GM12878 (cell line): ENCODE measurements around the gene NARF. TPM values are rescaled to one million over a fixed set of nuclear protein-coding genes. Genes with fewer than 3 reads are reported as not detected.

Experiments
- ATAC-seq: fragments of 200-7000 bp; cut with Tn5 transposase; 3 replicates; pipeline ENCODE4 v1.9.1; 2020; ENCODE audit warnings: mild to moderate bottlenecking, moderate library complexity
- BruUV-seq: library from RNA; stranded (reverse); fragments of 400-500 nt; replicated peaks from 2 replicates; lab custom pipeline; 2021; lab: Mats Ljungman, UMichigan
- CTCF ChIA-PET: fragments of 300-600 bp; sonication (Branson Sonifier 250); formaldehyde crosslinking; extraction: SDS; loops from one replicate; lab custom pipeline; 2021; ENCODE audit warnings: inconsistent platforms; lab: Yijun Ruan, JAX
- POLR2A ChIA-PET: fragments of 350-600 bp; formaldehyde crosslinking; extraction: SDS; loops from one replicate; lab custom pipeline; 2021; ENCODE audit warnings: inconsistent platforms; lab: Charles Lee
- RAD21 ChIA-PET: fragments of 300-600 bp; sonication (Branson Sonifier 250); formaldehyde crosslinking; loops from one replicate; lab custom pipeline; 2023; ENCODE audit warnings: antibody characterized with exemption; ENCODE audit not compliant: unreplicated experiment; lab: Charles Lee
- SMC1A ChIA-PET: fragments of 300-600 bp; sonication (Branson Sonifier 250); formaldehyde crosslinking; loops from one replicate; lab custom pipeline; 2023; ENCODE audit not compliant: unreplicated experiment, uncharacterized antibody; lab: Charles Lee
- DNase-seq: peaks from one replicate; pipeline ENCODE4 v3.0.0-alpha.2; 2011; ENCODE audit warnings: low read depth, low spot score
- FAIRE-seq: peaks from 3 replicates; lab custom pipeline; 2011; peaks lifted over from hg19 to GRCh38; lab: Jason Lieb, UNC
- H2AFZ ChIP-seq: 2 replicates; pipeline ENCODE4 v1.6.0; 2011; ENCODE audit warnings: low read depth, low read length, control low read depth; ENCODE audit not compliant: control insufficient read depth
- H3K27ac ChIP-seq: 2 replicates; pipeline ENCODE4 v1.5.1; 2011; ENCODE audit warnings: control low read depth; ENCODE audit not compliant: control insufficient read depth, insufficient read depth
- H3K27me3 ChIP-seq, 2 experiments: replicated peaks in 1 of 2; 2 replicates each; pipeline versions ENCODE4 v1.6.0 to v1.6.1; 2011; ENCODE audit warnings: low read length in 1 of 2; ENCODE audit not compliant: control insufficient read depth in 2 of 2, insufficient read depth in 2 of 2
- H3K36me3 ChIP-seq, 2 experiments: 2 replicates each; pipeline ENCODE4 v1.5.1; 2011; ENCODE audit warnings: low read length in 1 of 2; ENCODE audit not compliant: control insufficient read depth in 2 of 2, insufficient read depth in 2 of 2
- H3K4me1 ChIP-seq: 2 replicates; pipeline ENCODE4 v1.6.1; 2011; ENCODE audit warnings: mild to moderate bottlenecking, low read length, moderate library complexity, mixed read lengths; ENCODE audit not compliant: control insufficient read depth, insufficient read depth
- H3K4me2 ChIP-seq: 2 replicates; pipeline ENCODE4 v1.6.0; 2011; ENCODE audit warnings: control low read depth; ENCODE audit not compliant: control insufficient read depth, insufficient read depth
- H3K4me3 ChIP-seq: fragments of 200-600 bp; sonication (generic); 2 replicates; pipeline ENCODE4 v1.5.1; 2016
- H3K79me2 ChIP-seq: 2 replicates; pipeline ENCODE4 v1.6.0; 2011; ENCODE audit warnings: low read length; ENCODE audit not compliant: control insufficient read depth, insufficient read depth
- H3K9ac ChIP-seq: 2 replicates; pipeline ENCODE4 v1.8.0; 2011; ENCODE audit warnings: low read length, control low read depth, mixed read lengths; ENCODE audit not compliant: control insufficient read depth, insufficient read depth
- H3K9me3 ChIP-seq: replicated peaks from 3 replicates; pipeline ENCODE4 v1.5.1; 2011; ENCODE audit warnings: mild to moderate bottlenecking, low read length; ENCODE audit not compliant: control insufficient read depth, insufficient read depth
- H4K20me1 ChIP-seq: 2 replicates; pipeline ENCODE4 v1.6.0; 2011; ENCODE audit not compliant: control insufficient read depth, insufficient read depth
- BCL11A ChIP-seq: IDR thresholded peaks from 2 replicates; pipeline ENCODE4 v1.6.1; 2011; ENCODE audit warnings: low read depth, low read length
- CEBPB ChIP-seq, 2 experiments: fragments of 150-350 bp in 1 of 2; IDR thresholded peaks; 2 replicates each; pipeline ENCODE4 v1.6.1; 2012 to 2014; ENCODE audit warnings: low read depth in 2 of 2, low read length in 2 of 2, borderline replicate concordance in 1 of 2, inconsistent platforms in 1 of 2
- CHD1 ChIP-seq: IDR thresholded peaks from 2 replicates; pipeline ENCODE4 v1.6.1; 2012; ENCODE audit warnings: low read depth, low read length, improper control_type of control experiment
- PAX5 ChIP-seq: IDR thresholded peaks from 2 replicates; pipeline ENCODE4 v1.6.1; 2011; ENCODE audit warnings: low read depth, low read length, borderline replicate concordance
- POLR2A ChIP-seq: IDR thresholded peaks from 2 replicates; pipeline ENCODE4 v1.6.1; 2011; ENCODE audit warnings: low read depth, mild to moderate bottlenecking, low read length
- RELA ChIP-seq: fragments of 450-650 bp; IDR thresholded peaks from 2 replicates; pipeline ENCODE4 v1.8.0; 2014; ENCODE audit warnings: borderline replicate concordance; ENCODE audit not compliant: partially characterized antibody
- ZBTB4 ChIP-seq: fragments of 450-650 bp; formaldehyde crosslinking; IDR thresholded peaks from 2 replicates; pipeline ENCODE4 v1.4.0; 2022; ENCODE audit warnings: mild to moderate bottlenecking, moderate library complexity
- WGBS: methylation state at CpG from one replicate; pipeline ENCODE4 v1.1.6; 2016; ENCODE audit warnings: low lambda C conversion rate; ENCODE audit not compliant: insufficient replicate concordance, insufficient coverage; ENCODE audit errors: missing lambda C conversion rate; 5-methylcytosine and 5-hydroxymethylcytosine counted together
- in situ Hi-C: fragments of 300-500 bp; cut with MboI; formaldehyde crosslinking; loops from 9 replicates; pipeline ENCODE4 v1.14.3; 2018; ENCODE audit warnings: mixed read lengths
- intact Hi-C: fragments of 100-400 bp; cut with micrococcal nuclease; formaldehyde crosslinking; loops from one replicate; pipeline ENCODE4 v1.14.2; 2022; ENCODE audit not compliant: unreplicated experiment
- polyA plus RNA-seq, 11 experiments: library from polyadenylated mRNA; depleted of rRNA in 4 of 11; unstranded in 6 of 11; stranded (reverse) in 5 of 11; fragments of >200 nt; fragmentation: Nextera tagmentation in 4 of 11; fragmentation: Illumina TruSeq in 1 of 11; extraction: Ambion mirVana in 4 of 11; extraction: Trizol in 1 of 11; gene quantifications; 1 replicate in 1 of 11; 2 replicates in 10 of 11; pipeline versions ENCODE4 v1.2.1 to v1.2.3, GENCODE V29; 2011 to 2016; ENCODE audit warnings: inconsistent platforms in 2 of 11, missing spikeins in 2 of 11, low read depth in 1 of 11
- total RNA-seq, 4 experiments: library from RNA; depleted of rRNA in 3 of 4; stranded (reverse); fragments of >200 nt in 3 of 4; fragmentation: Illumina TruSeq in 1 of 4; extraction: Trizol in 1 of 4; gene quantifications; 2 replicates each; pipeline versions ENCODE4 v1.2.1 to v1.2.3, GENCODE V29; 2013 to 2021

Gene NARF
- total and polyA plus RNA-seq, 10 of the 15 experiments (the other 5 are each of a cell fraction or from before 2014, with no cell fraction given): 16.7 to 126 (median 47.5) TPM

GRCh38 chr17:82442643-82443464 is 15.7 kb upstream of the NARF start:
- H3K9ac ChIP-seq: no peak overlapping the region
- no peak overlapping the region for H2AFZ ChIP-seq
- CTCF ChIA-PET: no interaction called here
- H3K79me2 ChIP-seq: peaks cover 12% of the 10 kb centered on the region
- FAIRE-seq (no peak), DNase-seq (no peak), ATAC-seq (no peak)
- no peaks in the 10 kb centered on the region for H3K9me3 ChIP-seq
- POLR2A ChIA-PET: interaction anchor here (0.5 to 1.2 kb wide), 3 partner anchors 8 to 169 kb away, joined by 3 to 5 read pairs (median 3); no protein-coding TSS in a partner anchor
- peaks cover 16% of the 10 kb centered on the region for H3K4me1 ChIP-seq
- intact Hi-C loops (no loop called here), in situ Hi-C loops (no loop called here)
- H3K36me3 ChIP-seq: peaks cover 14 to 36% of the 10 kb centered on the region in 2 experiments
- no peaks in the 10 kb centered on the region for H3K27me3 ChIP-seq
- RAD21 ChIA-PET: no interaction called here
- TF ChIP-seq BCL11A (no peak), POLR2A (no peak), RELA (peak; percentile 46)
- TSS peak; percentile 69 for BruUV-seq
- SMC1A ChIA-PET: no interaction called here
- no peak overlapping the region for H3K27ac ChIP-seq
- 84% methylated on average over 28 of the region's 28 CpGs for WGBS
- H3K4me3 ChIP-seq: no peak overlapping the region
- no peak overlapping the region for H3K4me2 ChIP-seq
- H4K20me1 ChIP-seq: no peaks in the 10 kb centered on the region; the same call in none of the 2 replicates

- Histone ChIP-seq H3K4me3 (no peak overlapping the region), H3K9me3 (no peaks in the 10 kb centered on the region), H3K4me2 (no peak overlapping the region), H3K27me3 (no peaks in the 10 kb centered on the region), H3K79me2 (peaks cover 15% of the 10 kb centered on the region), H3K4me1 (peaks cover 16% of the 10 kb centered on the region), H2AFZ (no peak overlapping the region), H3K36me3 (peaks cover 14 to 37% of the 10 kb centered on the region in 2 experiments), H3K9ac (no peak overlapping the region), H4K20me1 (no peaks in the 10 kb centered on the region; the same call in none of the 2 replicates), H3K27ac (no peak overlapping the region)
- in situ Hi-C loops: no loop called here
- intact Hi-C loops: no loop called here
- ATAC-seq (peak; percentile 38), FAIRE-seq (no peak), DNase-seq (no peak)
- SMC1A ChIA-PET: no interaction called here
- 80% methylated on average over 31 of the region's 40 CpGs for WGBS
- no TSS peak for BruUV-seq
- CTCF ChIA-PET: no interaction called here
- POLR2A ChIA-PET: interaction anchor here (1.1 to 1.2 kb wide), 2 partner anchors 9 to 14 kb away, joined by 3 read pairs; no protein-coding TSS in a partner anchor
- RAD21 ChIA-PET: no interaction called here
- TF ChIP-seq CHD1 (no peak), PAX5 (no peak), CEBPB (IDR thresholded peaks at IDR 0.05; ENCODE audit: borderline replicate concordance in 1 of 2, low read depth in 2 of 2, low read length in 2 of 2) (no peak), ZBTB4 (CRISPR knock-in tag) (no peak)
Observed at GRCh38 chr17:82443465-82444283, 14.9 kb upstream of the NARF start.
